Esophagus squamous epithelium (tissue), 4 donors: ENCODE data around the gene LMTK2.

ENCODE experiments used
- POLR2A ChIP-seq, 4 donors: fragments of 450-650 bp; IDR thresholded peaks; one replicate each; pipeline ENCODE4 v1.6.1; 2017; ENCODE audit warnings: antibody characterized with exemption in 4 of 4, mild to moderate bottlenecking in 4 of 4, moderate library complexity in 3 of 4
- TF ChIP-seq, protein P1 (sequence below), 6 experiments: fragments of 450-650 bp in 4 of 6; fragments of 200-600 bp in 2 of 6; sonication (generic) in 2 of 6; IDR thresholded peaks; one replicate each; pipeline ENCODE4 v1.5.1; 2016 to 2019; ENCODE audit warnings: antibody characterized with exemption in 6 of 6, mild to moderate bottlenecking in 4 of 6, moderate library complexity in 4 of 6

- TF ChIP-seq POLR2A (IDR thresholded peaks at IDR 0.05), result no peak
- TF ChIP-seq, protein P1, sequence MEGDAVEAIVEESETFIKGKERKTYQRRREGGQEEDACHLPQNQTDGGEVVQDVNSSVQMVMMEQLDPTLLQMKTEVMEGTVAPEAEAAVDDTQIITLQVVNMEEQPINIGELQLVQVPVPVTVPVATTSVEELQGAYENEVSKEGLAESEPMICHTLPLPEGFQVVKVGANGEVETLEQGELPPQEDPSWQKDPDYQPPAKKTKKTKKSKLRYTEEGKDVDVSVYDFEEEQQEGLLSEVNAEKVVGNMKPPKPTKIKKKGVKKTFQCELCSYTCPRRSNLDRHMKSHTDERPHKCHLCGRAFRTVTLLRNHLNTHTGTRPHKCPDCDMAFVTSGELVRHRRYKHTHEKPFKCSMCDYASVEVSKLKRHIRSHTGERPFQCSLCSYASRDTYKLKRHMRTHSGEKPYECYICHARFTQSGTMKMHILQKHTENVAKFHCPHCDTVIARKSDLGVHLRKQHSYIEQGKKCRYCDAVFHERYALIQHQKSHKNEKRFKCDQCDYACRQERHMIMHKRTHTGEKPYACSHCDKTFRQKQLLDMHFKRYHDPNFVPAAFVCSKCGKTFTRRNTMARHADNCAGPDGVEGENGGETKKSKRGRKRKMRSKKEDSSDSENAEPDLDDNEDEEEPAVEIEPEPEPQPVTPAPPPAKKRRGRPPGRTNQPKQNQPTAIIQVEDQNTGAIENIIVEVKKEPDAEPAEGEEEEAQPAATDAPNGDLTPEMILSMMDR (IDR thresholded peaks at IDR 0.05), result no peak
Observed at GRCh38 chr7:98171449-98171848, 64.8 kb downstream of the LMTK2 start.
